T-helper 2 cell (primary cell): Measurements from ENCODE around the gene INHA.

ENCODE experiments used
- DNase-seq, 5 experiments: peaks; one replicate each; pipeline versions ENCODE4 v3.0.0 to v3.0.0-alpha.2; 2012 to 2022

The INHA gene

DNA sequence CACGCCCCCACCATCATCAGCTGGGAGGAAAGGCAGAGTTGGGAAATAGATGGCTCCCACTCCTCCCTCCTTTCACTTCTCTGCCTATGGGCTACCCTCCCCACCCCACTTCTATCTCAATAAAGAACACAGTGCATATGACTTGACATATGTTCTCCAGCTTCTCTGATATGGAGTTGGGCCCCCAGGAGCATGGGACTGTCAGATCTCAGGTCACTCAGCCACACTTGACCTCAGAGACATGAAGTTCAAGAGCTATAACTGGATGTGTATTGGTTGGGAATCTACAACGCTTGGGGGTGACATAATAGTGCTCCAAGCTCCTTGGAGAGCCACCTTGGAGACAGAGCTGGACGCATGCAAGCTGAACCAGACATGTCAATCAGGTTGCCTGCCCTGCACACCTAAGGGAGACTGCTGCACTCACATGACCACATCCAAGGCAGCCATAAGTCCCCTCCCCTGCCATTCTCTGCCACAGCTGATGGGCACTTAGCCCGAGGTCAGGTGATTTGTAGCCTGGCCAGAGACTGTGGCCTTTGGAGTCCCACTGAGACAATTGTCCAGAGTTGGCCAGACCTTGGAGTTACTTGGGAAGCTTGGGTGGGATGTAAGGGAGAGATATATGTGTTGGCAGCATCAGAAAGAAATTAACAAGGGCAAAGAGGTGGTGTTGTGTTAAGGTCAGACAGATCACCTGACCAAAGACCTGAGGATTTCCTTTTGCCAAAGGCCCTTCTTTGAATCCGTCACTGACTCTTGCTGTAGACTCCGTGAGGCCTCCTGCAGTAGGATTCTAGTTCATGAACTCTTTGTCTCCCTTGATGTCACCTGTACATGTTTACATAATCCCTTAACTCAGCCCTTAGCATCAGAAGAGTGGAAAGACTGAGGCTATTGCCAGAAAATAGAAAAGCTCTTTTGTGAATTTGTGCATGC, 3.7 kb downstream of the INHA start:
- DNase-seq = no peak

DNA sequence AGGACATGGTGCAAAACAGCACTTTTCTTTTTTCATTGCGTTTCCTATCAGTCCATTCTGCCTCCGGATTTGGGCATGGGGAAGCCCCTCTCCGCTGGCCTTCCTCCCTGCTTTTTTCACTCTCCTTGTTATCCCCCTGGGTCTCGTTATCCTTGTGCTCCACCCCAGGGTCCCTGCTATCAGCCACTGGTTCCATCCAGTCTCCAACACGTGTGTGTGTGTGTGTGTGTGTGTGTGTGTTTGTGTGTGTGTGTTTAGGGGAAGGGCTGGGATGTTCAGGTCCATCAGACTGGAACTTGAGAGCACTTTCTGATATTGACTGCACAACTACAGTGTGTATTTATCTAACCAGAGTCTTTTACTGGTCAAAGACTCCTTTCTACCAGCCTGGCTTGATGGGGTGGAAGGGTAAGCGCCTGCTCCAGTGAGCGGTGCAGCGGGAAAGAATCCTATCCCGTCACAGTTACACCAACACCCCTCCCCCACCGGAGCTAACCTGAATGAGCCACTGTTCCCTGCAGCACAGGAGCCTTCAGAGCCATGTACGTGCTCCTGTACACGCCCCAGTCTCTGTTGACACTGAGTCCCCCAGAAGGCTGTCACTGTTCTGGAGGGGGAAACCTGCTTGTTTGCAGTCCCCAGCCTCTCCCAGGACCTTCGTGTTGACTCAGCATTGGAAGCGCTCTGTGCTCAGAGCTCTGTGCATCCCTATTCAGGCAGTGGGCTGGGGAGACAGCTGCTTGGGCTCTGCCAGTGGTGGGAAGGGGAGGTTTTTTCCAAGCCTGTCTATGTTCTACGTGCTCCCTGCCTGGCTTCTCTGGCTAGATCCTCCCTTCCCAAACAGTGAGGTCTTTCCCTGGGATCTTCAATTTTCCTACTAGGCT, 4.6 kb downstream of the INHA start:
- no peak for DNase-seq

DNA sequence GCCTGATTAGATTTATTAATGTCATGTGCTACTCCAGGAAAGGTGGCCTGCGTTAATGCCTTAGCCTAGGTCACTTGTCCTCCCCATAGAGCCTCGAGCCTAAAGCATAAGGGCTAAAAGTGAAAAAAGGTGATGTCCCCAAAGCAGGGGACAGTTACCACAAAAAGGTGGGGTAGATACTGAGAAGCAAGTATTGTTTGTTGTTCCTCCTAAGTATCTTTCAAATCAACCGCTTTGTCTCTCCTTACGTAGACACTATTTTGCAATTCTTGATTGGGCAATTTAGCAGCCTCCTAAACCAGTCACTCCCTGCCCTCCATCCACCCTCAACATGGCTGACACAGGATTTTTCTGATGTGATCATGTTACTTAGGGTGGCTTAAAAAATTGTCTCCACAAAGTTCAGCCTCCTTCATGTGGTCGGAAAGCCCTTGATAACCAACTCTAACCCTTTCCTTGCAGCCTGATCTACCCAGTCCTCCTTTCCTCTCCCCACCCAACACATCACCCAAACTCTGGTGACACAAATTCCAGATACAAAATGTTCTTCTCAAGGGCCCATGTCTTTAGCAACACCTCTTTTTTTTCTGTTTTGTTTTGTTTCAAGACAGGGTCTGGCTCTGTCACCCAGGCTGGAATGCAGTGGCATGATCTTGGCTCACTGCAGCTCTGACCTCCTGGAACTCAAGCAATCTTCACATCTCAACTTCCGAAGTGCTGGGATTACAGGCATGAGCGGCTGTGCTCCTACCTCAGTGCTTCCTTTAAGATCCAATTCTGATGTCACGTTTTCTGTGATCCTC, 6.9 kb downstream of the INHA start:
- DNase-seq = no peak

DNA sequence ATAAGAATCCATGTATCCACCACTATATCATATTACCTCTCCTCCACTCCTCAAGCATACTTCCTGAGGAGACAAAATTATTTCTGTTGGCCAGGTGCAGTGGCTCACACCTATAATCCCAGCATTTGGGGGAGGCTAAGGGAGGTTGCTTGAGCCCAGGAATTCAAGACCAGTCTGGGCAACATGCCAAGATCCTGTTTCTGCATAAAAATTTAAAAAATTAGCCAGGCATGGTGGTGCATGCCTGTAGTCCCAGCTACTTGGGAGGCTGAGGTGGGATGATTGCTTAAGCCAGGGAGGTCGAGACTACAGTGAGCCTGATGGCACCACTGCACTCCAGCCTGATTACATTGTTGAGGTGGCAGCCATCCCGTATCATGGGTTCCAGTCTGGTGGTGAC, 9.2 kb downstream of the INHA start:
- no peak for DNase-seq

DNA sequence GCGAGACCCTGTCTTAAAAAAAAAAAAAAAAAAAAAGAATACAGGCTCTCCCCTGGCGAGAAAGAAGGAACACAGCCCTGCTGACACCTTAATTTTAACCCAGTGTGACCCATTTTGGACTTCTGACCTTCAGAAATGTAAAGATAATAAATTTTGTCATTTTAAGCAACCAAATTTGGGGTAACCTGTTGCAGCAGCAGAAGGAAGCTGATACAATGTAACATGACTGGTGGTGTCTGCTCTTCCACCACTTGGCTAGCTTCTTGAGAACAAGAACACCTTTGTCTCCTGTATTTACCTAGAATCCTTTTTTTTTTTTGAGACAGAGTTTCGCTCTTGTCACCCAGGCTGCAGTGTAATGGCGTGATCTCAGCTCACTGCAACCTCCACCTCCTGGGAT, 19.0 kb downstream of the INHA start:
- DNase-seq = no peak

DNA sequence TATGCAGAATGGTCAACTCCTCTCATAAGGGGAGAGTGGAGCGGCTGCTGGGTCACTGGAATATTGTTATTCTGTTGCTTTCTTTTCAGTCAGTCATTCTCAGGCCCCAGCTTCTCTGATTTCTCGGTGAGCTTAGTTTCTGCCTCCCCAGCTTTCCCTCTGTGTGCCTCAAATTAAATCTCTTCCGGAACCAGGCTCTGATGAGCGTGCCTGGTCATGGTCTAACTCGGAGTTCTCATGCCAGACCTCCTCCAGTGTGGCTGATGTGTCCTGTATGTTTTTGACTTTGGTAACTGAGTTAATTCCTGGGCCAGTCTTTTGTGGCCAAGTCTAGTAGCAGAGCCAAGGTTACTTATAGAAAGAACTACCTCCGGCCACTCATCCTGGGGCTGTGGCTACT, 20.6 kb downstream of the INHA start:
- DNase-seq = no peak

DNA sequence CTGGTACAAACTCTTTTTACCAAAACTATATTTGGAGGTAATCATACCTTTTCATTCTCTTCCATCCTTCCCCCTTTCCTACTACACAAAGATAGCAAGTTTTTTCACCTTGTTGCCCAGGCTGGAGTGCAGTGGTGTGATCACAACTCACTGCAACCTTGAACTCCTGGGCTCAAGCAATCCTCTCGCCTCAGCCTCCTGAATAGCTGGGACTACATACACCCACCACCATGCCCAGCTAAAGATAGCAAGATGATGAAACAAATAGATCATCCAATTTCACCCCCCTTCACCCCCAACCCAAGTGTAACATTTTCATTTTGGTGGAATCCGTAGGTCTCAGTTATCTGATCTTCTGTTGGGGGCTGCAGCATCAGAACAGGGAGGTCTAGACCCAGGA, 21.0 kb downstream of the INHA start:
- no peak for DNase-seq

DNA sequence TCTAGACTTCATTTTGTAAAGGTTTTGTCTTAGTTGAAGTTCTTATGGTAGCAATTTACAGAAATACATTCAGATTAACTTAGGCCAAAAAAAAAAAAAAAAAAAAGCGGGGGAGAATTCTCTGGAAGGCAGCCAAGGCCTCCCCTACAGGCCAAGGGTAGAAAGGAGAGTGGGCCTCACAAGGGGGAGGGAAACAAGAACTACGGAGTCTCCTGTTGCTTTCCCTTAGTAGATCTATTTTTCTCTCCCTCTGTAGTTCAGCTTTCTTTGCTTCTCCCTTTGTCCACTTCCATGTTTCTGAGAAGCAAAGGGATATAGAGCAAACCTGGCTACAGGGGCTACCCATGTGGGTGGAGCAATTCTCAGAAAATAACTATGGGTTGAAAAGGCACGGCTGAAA, 23.1 kb downstream of the INHA start:
- DNase-seq = no peak

DNA sequence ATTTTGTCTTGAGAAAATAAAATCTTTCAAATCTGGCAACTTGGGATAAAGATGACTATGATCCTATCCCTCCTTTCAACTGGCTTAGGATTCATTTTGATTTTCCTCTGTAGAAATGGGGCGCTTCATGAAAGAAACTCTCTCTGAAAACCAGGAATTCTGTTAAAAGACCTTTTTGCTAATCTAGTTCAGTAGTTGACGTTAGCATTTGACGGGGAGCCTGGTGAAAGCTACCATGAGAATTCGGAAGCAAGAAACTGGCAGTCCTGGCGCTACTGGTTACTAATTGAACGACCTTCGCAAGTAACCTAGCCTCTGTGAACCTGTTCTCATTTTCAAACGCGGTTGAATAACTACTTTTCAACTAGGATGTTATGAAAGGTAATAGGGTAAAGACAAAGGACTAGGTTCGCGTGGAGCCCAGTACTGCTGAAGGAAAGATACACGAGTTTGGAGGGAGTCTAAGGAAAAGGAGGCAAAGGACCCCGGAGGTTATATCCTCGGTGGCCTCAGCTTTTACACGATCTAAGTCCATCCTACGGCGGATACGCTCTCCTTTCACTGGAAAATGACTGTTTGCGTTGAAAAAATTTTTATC, 24.9 kb downstream of the INHA start:
- DNase-seq = no peak

DNA sequence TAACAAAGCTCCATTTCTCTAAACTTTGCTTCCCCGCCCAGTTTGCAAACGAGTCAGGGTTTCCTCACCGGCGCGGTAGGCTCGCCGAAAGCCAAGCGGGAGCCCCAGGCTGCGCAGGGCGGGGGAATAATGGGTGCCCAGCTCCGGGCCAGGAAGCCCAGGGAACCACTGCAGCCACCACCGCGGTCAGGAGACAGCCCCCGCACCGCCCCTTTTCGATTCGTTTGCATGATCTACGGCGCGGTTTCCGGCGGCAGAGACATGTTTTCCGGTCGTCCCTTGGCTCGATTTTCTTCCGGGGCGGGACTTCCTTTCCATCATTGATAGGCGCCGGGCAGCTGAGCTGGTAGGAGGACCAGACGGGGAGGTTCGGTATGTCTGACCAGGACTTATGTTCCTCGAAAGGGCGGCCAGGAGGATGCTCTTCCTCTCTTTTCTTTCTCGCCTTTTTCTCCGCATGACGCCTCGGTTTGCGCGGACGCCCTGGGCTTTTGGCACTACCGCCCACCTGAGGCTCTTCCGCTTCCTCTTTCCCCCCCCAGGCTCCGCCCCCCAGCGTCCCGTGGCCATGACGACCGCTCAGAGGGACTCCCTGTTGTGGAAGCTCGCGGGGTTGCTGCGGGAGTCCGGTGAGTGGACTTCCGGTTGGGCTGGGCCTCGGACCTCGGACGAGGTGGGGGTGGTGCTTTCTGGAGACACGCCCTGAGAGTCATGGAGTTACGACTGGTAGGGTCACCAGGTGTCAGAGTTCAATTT, 25.6 kb downstream of the INHA start, which contains the start of gene STK11IP:
Gene STK11IP, plus strand, starts transcription at position 306 of the 756 bp plus-strand sequence. Its CDS starts 263 bp downstream, at position 569.
- DNase-seq = peak; percentile 72 to 96 (median 85)

DNA sequence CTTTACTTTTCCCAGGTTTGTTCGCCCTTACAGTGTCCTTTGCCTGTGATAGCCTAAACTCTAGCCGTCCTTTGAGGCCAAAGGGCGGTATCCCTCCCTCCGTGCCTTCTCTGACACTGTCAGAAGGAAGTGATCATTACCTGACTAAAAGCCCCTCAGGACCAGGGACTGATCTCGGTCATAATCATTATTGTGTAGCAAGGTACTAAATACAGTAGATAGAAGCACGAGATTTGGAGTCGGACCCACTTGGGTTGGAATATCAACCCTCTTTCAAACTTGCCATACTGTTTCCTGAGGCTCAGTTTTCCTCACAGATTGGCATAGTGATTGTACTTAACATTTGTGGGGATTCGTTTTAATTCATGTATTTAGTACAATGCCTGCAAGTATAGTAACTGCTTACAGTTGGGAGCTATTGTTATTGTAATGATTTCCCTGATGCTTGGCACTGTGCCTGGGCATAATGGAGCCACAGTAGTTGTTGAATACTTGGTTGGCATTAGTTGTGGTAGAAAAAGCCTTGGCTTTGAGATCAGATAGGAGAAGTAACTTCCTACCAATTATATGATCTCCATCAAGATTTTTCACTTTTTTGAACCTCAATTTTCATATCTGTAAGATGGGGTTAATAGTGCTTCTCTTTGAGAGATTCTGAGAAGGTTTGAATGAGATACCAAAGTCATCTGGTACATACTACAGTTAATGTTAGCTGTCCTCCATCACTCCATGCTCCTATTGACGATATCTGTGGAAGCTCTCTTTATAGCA, 26.4 kb downstream of the INHA start:
- no peak for DNase-seq

DNA sequence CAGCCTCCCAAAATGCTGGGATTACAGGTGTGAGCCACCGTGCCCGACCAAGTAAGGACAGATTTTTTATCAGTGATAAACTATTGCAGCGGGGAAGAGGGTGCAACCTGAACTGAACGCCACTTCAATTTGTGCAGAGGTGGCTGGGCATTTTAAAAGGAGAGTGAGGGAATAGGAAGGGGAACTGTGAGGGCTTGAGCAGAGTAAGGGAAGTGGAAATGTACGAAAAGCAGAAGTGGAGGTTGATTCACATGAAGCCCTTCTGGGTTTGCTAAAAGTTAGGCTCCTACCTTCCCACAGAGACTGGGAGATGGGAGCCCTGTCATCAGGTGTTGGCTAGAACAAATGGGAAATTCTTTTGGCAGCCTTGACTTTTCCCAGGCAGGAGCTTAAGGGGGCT, 31.7 kb downstream of the INHA start:
- no peak for DNase-seq

DNA sequence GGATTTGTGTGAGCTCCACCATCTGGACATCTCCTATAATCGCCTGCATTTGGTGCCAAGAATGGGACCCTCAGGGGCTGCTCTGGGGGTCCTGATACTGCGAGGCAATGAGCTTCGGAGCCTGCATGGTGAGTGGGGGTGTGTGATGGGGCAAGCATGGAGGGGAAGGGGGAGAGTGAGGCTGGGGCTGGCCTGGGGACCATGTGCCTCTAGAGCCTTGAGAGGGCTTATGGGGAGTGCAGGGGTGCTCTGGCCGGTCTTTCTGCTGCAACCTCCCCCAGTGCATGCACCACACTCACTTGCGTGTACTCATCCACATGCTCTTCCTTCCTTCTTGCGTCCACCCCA, 33.5 kb downstream of the INHA start:
- no peak for DNase-seq

DNA sequence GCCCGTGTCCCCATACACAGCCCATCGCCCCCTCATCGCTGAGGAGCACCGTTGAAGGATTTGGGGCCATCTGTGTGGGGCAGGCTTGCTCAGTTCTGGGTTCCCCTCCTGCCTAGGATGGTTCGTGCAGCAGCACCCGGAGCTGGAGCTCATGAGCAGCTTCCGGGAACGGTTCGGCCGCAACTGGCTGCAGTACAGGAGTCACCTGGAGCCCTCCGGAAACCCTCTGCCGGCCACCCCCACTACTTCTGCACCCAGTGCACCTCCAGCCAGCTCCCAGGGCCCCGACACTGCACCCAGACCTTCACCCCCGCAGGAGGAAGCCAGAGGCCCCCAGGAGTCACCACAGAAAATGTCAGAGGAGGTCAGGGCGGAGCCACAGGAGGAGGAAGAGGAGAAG, 35.8 kb downstream of the INHA start:
- no peak for DNase-seq

DNA sequence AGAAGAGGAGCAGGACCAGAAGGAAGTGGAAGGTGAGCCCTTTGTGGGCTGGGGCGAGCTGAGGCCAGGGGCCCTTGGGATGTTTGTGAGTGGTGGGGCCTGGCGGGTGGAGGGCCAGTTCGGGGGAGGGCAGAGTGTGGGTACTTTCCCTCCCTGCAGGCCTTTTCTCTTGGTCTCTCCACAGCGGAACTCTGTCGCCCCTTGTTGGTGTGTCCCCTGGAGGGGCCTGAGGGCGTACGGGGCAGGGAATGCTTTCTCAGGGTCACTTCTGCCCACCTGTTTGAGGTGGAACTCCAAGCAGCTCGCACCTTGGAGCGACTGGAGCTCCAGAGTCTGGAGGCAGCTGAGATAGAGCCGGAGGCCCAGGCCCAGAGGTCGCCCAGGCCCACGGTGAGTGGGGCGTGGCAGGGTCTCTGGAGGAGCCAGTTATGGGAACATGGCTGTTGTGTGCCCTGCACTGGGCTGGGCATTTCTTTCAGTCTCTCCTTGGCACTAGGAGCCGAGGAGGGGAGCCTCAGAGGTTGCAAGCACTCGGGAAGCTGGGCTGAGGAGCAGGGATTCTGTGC, 36.4 kb downstream of the INHA start:
- DNase-seq = no peak

DNA sequence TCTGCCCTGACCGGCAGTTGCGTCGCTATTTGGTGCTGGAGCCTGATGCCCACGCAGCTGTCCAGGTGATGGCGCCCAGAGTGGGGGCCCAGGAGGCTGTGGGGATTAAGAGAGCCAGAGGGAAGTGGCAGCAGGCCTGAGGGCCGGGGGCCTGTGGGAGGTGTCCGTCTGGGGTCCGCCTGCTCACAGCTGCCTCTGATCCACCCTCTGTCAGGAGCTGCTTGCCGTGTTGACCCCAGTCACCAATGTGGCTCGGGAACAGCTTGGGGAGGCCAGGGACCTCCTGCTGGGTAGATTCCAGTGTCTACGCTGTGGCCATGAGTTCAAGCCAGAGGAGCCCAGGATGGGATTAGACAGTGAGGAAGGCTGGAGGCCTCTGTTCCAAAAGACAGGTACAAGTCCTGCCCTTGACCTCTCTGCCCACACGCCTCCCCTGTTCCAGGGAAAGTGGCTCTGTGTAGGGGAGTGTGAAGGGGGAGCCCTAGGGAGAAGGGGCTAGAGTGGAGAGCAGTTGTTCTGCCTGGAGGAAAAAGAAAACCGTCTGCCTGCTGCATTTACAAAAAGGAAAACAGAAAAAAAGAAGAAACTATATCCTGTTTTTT, 37.1 kb downstream of the INHA start:
- no peak for DNase-seq

DNA sequence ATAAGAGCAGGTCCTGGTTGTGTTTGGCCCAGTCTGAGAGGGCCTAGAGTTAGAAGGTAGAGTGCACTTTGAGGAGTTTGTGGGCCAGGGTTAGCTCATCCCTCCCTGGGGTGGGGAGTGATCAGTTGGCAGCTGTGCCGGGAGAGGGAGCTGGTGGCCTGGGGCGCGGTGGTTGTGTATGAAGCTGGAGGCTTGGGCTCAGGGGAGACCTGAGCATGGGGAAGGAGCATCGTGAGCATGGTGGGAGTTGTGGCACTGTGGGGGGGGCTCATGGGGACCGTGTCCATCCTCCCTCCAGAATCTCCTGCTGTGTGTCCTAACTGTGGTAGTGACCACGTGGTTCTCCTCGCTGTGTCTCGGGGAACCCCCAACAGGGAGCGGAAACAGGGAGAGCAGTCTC, 39.2 kb downstream of the INHA start:
- no peak for DNase-seq

DNA sequence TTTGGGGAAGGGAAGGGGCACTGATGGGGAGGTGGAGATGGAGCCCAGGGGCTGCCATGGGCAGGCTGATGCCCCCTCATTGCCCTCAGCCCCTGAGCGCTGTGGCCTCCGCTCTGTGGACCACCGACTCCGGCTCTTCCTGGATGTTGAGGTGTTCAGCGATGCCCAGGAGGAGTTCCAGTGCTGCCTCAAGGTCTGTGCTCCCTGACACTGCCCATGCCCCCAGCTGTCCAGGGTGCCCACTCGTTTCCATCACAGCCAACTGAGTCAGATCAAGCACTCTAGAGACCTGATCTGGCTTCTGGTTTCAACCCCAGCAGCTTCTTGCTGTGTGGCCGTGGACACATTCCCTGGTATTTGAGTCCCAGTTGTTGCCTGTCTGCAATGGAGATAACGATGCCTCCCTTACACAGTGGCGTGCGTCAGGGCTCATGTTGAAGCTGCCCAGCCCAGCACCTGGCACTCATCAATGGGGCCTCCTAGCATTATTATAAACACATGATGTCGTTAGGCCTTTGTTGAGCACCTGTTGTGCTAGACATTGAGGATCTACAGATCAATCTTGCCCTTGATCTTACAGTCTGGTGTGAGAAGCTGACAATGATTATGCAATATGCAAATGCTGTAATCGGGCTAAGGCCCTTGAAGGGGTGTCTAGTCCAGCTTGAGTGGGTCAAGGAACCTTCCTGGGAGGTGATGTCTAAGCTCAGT, 39.9 kb downstream of the INHA start:
- no peak for DNase-seq

DNA sequence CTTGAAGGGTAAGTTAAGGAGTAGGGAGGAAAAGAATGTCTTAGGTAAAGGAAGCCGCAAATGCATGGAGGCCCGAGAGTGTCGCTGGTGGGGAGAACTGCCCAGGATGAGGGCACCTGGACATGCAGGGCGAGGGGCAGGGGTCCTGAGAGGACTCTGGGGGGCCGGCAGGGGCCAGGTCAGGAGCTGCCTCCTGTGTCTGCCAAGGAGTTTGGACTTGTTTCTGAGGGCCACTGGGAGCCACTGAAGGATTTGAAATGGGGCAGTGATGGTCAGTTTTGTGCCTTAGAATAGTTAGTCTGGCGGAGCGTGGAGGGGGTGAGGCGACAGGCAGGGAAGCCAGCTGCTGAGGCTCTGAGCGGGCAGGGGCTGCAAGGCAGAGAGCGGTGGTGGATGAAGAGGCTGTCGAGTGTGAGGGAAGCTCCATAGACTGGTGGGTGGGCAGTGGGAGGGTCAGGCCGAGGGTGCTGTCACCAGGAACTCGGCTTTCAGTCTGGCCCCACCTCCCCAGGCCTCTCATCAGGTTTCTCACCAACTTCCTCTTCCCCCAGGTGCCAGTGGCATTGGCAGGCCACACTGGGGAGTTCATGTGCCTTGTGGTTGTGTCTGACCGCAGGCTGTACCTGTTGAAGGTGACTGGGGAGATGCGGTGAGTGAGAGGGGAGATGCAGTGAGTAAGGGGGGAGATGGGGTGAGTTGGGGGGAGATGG, 40.6 kb downstream of the INHA start:
- peak in 2 of 5 experiments; percentile 12 to 53 for DNase-seq
